Stimulated activated effector memory CD8-positive, alpha-beta T cell treated with anti-CD3 and anti-CD28 coated beads, Interleukin-12 subunit alpha, Interleukin-12 subunit beta, amount 100 ng/mL, for 72 hours (primary cell): Measurements from ENCODE around the gene PYDC2.
"Not testable (repeated sequence)": the region's sequence is repeated elsewhere in the genome, so short reads cannot be mapped to it uniquely, and the experiment has no call there.

Source experiments
- ATAC-seq: fragments of 150-1000 bp; cut with Tn5 transposase; 2 replicates; pipeline ENCODE4 v1.10.0; 2021
- DNase-seq, 2 donors: peaks; one replicate each; pipeline ENCODE4 v3.0.0; 2021 to 2022; ENCODE audit warnings: low spot score in 2 of 2
- H3K27ac Mint-ChIP-seq: one replicate; pipeline ENCODE4 v1.8.0; 2022; ENCODE audit warnings: mild to moderate bottlenecking, mixed read lengths
- H3K36me3 Mint-ChIP-seq: one replicate; pipeline ENCODE4 v1.8.0; 2022; ENCODE audit warnings: mild to moderate bottlenecking, mixed read lengths
- H3K4me1 Mint-ChIP-seq: one replicate; pipeline ENCODE4 v1.8.0; 2022; ENCODE audit warnings: mixed read lengths
- H3K4me3 Mint-ChIP-seq: one replicate; pipeline ENCODE4 v1.8.0; 2022; ENCODE audit warnings: mild to moderate bottlenecking, mixed read lengths
- H3K9me3 Mint-ChIP-seq: one replicate; pipeline ENCODE4 v1.8.0; 2022; ENCODE audit warnings: mixed read lengths

Gene PYDC2

DNA sequence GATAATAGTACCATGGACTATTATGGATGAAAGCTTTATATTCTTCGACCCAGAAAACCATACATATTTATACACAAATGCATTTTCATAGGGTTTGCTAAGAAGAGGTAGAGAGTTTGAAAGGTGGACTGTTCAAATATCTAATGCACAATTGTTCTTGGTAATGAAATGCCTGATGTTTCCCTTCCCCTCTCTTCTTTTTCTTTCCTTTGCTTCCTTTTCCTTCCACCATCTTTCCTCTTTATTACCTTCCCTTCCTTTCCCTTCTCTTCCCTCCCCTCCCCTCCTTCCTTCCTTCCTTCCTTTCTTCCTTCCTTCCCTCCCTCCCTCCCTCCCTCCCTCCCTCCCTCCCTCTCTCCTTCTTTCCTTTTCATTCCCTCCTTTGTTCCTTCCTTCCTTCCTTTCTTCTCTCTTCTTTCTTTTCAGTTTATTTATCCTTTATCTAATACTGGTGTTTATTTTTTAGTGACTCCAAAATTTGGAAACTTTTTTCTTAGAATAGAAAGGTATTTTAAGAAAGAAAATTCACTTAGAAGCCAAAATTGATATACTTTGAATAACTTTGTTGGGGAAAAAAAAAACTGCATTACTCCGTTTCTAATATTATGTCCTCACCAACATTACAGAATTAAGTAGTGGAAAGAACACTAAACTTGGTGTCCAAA, 22.7 kb upstream of the PYDC2 start:
- Mint-ChIP-seq H3K4me1 (no peaks in the 10 kb centered on the region), H3K9me3 (peaks cover 9% of the 10 kb centered on the region), H3K4me3 (no peak overlapping the region), H3K27ac (no peak overlapping the region), H3K36me3 (no peaks in the 10 kb centered on the region)
- no peak for DNase-seq
- ATAC-seq, result no peak

DNA sequence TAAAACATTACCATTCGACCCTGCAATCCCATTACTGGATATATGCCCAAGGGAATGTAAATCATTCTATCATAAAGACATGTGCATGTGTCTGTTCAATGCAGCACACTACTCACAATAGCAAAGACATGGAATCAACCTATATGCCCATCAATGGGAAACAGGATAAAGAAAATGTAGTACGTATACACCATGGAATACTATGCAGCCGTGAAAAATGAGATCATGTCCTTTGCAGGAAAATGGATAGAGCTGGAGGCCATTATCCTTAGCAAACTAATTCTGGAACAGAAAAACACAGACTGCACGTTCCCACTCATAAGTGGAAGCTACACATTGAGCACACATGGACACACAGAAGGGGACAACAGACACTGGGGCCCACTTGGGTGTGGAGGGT, 20.4 kb upstream of the PYDC2 start:
- no peak overlapping the region for H3K4me3 Mint-ChIP-seq
- DNase-seq, result no peak

DNA sequence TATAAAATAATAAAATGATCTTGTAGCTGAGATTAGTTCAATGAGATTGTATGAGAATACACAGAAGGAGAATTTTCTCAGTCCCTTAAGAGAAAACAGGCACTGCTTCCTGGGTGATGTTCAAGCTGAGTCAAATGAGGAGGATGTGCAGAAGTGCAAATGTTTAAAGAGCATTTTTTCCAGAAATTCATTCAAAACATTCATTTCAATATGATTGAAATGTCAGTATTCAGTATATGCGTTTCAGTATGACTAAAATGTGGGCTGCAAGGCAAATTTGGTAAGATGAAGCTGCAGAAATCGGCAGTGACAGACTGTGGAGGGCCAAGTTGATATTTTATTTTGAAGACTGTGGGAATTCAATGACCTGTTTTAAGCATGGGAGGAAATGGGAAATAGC, 19.3 kb upstream of the PYDC2 start:
- peaks cover 9% of the 10 kb centered on the region for H3K9me3 Mint-ChIP-seq
- ATAC-seq (no peak), DNase-seq (no peak)
- no peaks in the 10 kb centered on the region for H3K4me1 Mint-ChIP-seq
- no peak overlapping the region for H3K4me3 Mint-ChIP-seq
- no peaks in the 10 kb centered on the region for H3K36me3 Mint-ChIP-seq
- no peak overlapping the region for H3K27ac Mint-ChIP-seq

More for the DNA sequence above, 20.4 kb upstream of the PYDC2 start:
- no peak for ATAC-seq
- no peak overlapping the region for H3K27ac Mint-ChIP-seq
- peaks cover 9% of the 10 kb centered on the region for H3K9me3 Mint-ChIP-seq
- H3K36me3 Mint-ChIP-seq, result no peaks in the 10 kb centered on the region
- H3K4me1 Mint-ChIP-seq, result no peaks in the 10 kb centered on the region

DNA sequence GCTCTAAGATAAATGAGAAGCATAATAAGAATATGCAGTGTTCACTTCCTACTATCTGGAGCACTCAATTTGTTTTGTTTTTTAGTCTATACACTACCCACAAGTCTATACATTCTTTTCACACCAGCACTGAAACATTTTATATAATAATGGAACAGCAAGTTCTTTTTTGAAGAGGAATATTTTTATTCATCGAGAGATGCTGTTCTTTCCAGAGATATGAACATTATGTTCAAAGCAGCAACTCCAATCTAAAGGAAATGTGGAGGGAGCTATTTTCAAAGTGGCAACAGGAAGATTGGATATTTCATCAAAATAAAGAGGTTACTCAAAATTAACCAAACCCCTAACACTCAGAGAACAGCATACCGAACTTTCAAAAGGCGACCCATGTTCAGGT, 16.4 kb upstream of the PYDC2 start:
- Mint-ChIP-seq H3K36me3 (no peaks in the 10 kb centered on the region), H3K9me3 (peaks cover 9% of the 10 kb centered on the region), H3K4me3 (no peak overlapping the region), H3K27ac (no peak overlapping the region), H3K4me1 (no peaks in the 10 kb centered on the region)
- no peak for ATAC-seq
- no peak for DNase-seq

DNA sequence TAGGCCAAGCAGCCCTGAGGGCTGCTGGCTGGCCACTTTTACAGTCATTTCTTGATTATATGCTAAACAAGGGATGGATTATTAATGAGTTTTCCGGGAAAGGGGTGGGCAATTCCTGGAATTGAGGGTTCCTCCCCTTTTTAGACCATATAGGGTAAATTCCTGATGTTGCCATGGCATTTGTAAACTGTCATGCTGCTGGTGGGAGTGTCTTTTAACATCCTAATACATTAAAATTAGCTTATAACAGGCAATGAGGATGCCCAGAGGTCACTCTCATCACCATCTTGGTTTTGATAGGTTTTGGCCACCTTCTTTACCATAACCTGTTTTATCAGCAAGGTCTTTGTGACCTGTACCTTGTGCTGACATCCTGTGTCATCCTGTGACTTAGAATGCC, 11.7 kb upstream of the PYDC2 start:
- Mint-ChIP-seq H3K4me1 (no peaks in the 10 kb centered on the region), H3K36me3 (no peaks in the 10 kb centered on the region), H3K9me3 (peaks cover 10% of the 10 kb centered on the region), H3K4me3 (no peak overlapping the region), H3K27ac (no peak overlapping the region)
- ATAC-seq (no peak), DNase-seq (no peak)

DNA sequence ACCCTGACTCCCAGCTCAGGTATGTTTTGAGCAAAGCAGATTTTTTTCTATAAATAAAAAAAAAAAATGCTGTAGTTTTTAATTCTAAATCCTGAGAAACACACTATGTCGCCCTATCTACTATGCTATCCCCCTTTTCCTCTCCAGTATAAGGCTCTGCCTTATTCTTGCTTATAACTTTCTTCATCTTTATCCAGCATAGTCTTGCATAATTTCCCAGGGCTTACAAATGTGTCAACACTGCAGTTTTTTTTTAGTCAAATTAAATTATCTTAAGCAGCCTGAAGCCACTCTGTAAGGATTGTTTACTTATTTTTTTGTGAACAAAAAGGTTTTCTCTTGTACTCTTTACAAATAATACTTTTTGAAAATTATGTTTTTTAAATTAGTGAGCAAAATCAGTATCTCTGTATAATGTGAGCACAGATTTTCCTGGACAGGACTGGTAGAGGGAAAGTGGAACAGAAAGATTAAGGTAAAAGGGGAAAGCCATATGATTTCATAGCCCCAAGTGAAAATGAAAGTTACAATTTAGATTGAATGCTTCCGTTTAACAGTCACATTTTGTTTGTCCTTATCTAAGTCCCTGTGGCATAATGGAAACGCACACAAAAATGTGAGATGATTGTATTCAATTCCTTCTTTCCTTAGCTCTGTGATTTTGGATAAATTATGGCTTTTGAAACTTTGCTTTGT, 5.6 kb upstream of the PYDC2 start:
- no peak overlapping the region for H3K27ac Mint-ChIP-seq
- no peaks in the 10 kb centered on the region for H3K4me1 Mint-ChIP-seq
- no peak for DNase-seq
- H3K9me3 Mint-ChIP-seq, result peaks cover 6% of the 10 kb centered on the region
- ATAC-seq, result no peak
- no peak overlapping the region for H3K4me3 Mint-ChIP-seq
- H3K36me3 Mint-ChIP-seq, result no peaks in the 10 kb centered on the region

DNA sequence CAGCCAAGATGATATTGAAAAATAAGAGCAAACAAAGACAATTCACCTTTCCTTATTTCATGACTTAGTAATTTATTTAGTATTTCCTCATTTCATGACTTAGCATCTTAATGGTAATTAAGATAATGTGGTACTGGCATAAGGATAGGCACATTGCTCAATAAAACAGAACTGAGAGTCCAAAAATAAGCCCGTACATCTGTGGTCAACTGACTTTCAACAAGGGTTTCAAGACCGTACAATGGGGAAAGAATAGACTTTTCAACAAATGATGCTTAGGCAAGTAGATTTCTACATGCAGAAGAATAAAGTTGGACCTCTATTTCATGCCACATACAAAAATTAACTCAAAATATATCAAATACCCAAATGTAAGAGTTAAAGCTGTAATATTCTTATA, 603 bp upstream of the PYDC2 start:
- H3K9me3 Mint-ChIP-seq, result no peaks in the 10 kb centered on the region
- DNase-seq, result no peak
- no peak for ATAC-seq
- no peak overlapping the region for H3K27ac Mint-ChIP-seq
- H3K4me3 Mint-ChIP-seq, result no peak overlapping the region
- no peaks in the 10 kb centered on the region for H3K36me3 Mint-ChIP-seq
- H3K4me1 Mint-ChIP-seq, result no peaks in the 10 kb centered on the region

DNA sequence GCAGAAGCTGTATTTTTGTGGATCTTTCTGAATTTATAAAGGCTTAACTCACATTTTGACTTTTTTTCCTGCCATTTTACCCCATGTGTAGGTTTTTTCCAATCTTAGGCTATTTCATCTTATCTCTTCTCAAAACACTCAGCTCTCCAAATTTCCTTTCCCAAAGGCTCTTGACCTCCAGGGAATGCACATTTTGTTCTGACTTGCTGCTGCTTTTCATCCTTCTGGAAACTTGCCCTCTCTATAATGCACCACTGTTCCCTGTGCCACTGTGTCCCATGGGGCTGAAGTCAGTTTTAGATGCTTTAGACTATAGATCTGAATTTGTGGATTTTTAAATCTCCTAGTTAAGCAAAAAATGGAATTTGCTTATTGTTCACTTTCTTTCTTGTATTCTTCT, 9.1 kb downstream of the PYDC2 start:
- Mint-ChIP-seq H3K4me3 (no peak overlapping the region), H3K36me3 (no peaks in the 10 kb centered on the region), H3K4me1 (no peaks in the 10 kb centered on the region), H3K27ac (no peak overlapping the region), H3K9me3 (peaks cover 15% of the 10 kb centered on the region)
- DNase-seq (no peak), ATAC-seq (no peak)

DNA sequence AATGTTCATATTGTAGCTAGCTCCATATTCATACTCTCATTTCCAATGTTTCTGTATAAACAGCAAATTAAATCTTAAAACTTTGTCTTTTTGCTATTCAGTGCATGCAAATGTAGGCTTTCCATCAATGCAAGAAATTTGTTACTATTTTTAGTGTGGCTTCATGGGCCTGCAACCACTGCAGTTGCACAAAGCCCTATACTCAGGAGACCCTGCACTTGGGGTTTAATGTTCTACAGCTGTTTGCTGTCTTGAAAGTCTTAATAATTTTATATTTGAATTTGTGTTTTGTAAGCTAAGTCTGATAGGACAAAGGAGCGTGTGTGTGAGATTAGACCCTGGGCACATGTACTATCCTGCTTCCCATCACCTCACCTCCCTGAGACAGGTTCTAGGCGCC, 9.6 kb downstream of the PYDC2 start:
- Mint-ChIP-seq H3K4me3 (no peak overlapping the region), H3K9me3 (peaks cover 15% of the 10 kb centered on the region), H3K4me1 (no peaks in the 10 kb centered on the region), H3K27ac (no peak overlapping the region), H3K36me3 (no peaks in the 10 kb centered on the region)
- DNase-seq (no peak), ATAC-seq (no peak)

DNA sequence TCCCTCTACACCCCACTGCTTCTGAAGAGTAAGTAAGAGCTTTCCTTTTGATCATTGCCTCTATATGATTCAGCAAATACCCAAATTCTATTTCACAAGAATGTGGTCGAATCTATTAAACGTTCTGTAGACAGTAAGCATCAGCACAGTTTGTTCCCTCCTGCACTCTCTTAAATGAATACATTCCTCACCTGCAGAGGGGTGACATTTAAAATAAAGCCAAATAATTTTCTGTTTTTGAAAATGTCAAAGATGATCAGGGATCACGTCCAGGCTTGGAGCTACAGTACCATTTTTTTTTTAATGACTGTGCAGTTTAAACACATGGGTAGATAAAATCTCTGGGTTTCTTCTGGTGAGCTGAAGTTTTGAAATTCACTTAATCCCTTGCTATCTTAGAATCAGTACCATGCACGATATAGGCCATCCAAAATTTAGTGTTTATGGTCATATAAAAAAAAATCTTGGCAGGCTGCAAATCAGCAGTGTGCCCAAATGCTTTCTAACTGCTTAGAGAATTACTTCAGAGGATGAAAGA, 12.8 kb downstream of the PYDC2 start:
- no peak for DNase-seq
- H3K36me3 Mint-ChIP-seq, result no peaks in the 10 kb centered on the region
- peaks cover 10% of the 10 kb centered on the region for H3K9me3 Mint-ChIP-seq
- H3K4me1 Mint-ChIP-seq, result no peaks in the 10 kb centered on the region
- ATAC-seq, result no peak
- H3K4me3 Mint-ChIP-seq, result no peak overlapping the region
- H3K27ac Mint-ChIP-seq, result no peak overlapping the region

DNA sequence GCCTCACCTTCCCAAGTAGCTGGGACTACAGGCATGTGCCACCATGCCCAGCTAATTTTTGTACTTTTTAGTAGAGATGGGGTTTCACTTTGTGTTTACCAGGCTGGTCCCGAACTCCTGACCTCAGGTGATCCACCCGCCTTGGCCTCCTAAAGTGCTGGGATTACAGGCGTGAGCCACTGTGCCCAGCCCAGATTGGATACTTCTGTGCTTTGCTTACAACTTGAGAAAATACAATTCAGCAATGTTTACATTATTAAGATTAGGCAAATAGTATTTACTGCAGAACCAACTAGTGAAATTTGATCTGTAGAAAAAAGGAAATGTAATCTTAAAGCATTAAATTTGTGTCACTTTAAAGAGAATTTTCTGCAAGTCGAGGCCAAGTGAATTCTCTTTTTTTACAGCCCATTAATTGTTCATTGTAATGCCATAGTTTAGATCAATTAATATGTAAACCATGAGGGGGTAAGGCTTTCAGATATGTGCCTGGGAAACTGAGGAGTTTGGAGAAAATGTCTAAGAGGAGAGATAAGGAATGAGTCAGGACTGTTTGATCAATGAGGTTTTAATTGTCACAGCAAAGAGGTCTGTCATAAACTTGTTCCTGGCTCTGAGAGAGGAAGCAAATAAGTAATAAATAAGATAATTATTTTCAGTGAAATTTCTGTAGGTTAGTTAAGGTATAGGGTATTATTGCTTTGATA, 15.3 kb downstream of the PYDC2 start:
- Mint-ChIP-seq H3K4me3 (no peak overlapping the region), H3K27ac (no peak overlapping the region), H3K36me3 (no peaks in the 10 kb centered on the region), H3K4me1 (no peaks in the 10 kb centered on the region), H3K9me3 (peaks cover 10% of the 10 kb centered on the region)
- ATAC-seq (no peak), DNase-seq (no peak)

DNA sequence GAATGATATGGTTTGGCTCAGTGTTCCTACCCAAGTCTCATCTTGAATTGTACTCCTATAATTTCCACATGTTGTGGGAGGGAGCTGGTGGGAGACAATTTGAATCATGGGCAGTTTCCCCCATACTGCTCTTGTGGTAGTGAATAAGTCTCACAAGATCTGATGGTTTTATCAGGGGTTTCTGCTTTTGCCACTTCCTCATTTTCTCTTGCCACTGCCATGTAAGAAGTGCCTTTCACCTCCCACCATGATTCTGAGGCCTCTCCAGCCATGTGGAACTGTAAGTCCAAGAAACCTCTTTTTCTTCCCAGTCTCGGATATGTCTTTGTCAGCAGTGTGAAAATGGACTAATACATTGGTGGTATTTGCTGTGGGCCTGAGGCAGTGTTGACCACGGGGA, 23.0 kb downstream of the PYDC2 start:
- H3K9me3 Mint-ChIP-seq, H3K4me1 Mint-ChIP-seq, H3K4me3 Mint-ChIP-seq, ATAC-seq, H3K27ac Mint-ChIP-seq, DNase-seq, H3K36me3 Mint-ChIP-seq: not testable (repeated sequence)

DNA sequence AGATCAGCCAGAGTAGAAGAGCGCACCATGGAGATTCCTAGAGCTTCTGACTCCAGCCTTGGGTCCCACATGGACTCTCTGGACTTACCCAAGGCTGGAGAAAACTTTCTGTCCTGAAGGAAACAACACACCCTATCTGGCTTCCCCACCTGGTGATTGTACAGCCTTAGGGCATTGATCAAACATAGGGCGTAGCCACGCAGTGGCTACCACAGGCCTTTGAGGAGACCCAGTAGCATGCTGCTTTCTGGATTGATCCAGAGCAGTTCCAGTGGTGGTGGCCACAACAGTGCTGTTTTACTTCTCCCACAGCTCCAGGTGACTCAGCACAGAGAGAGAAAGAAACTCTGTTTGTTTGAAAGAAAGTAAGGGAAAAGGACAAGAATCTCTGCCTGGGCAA, 23.5 kb downstream of the PYDC2 start:
- no peak overlapping the region for H3K4me3 Mint-ChIP-seq
- H3K9me3 Mint-ChIP-seq, result peaks cover 9% of the 10 kb centered on the region
- H3K36me3 Mint-ChIP-seq, result no peaks in the 10 kb centered on the region
- H3K4me1 Mint-ChIP-seq, result no peaks in the 10 kb centered on the region
- H3K27ac Mint-ChIP-seq, result no peak overlapping the region
- ATAC-seq (no peak), DNase-seq (no peak)

DNA sequence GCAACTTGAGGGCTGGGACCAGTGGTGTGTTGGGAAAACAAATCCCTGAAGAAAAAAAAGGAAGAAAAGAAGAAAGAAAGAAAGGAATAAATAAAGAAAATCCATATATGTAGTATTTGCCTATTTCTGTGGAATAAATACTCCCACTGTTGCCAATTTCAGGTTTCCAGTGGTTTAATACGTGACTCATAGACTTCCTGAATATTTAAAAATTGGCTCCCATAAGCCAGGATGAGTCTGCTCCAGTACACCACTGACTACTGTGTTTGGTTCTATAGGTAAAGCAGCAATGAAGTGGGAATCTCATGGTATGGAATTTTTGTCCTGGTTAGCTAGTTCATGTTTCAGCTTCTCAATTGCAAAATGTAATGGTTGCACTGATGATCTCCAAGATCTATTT, 31.6 kb downstream of the PYDC2 start:
- Mint-ChIP-seq H3K4me1 (no peaks in the 10 kb centered on the region), H3K27ac (no peak overlapping the region), H3K9me3 (peaks cover 3% of the 10 kb centered on the region), H3K4me3 (no peak overlapping the region), H3K36me3 (no peaks in the 10 kb centered on the region)
- DNase-seq, result no peak
- ATAC-seq, result no peak

DNA sequence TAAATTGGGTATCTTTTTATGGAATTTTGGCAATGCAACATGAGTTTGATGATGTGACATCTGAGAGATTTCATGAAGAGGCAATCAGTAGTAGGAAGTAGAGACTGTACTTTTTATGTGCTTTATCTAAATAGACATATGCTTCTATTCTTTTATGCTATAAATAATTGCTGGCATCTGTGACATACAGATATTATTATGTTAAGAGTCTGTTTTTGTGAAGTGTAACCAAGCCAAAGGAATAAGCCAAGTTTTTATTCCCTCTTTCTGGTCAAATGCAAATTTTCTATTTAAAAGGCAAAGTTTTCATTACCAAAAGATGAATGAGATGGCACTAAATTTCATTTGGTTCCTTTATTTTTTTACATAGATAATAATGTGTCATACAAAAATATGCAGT, 32.4 kb downstream of the PYDC2 start:
- no peaks in the 10 kb centered on the region for H3K36me3 Mint-ChIP-seq
- DNase-seq, result no peak
- no peak overlapping the region for H3K4me3 Mint-ChIP-seq
- no peaks in the 10 kb centered on the region for H3K4me1 Mint-ChIP-seq
- peaks cover 3% of the 10 kb centered on the region for H3K9me3 Mint-ChIP-seq
- ATAC-seq, result no peak
- H3K27ac Mint-ChIP-seq, result no peak overlapping the region
